CD4-positive, CD25-positive, alpha-beta regulatory T cell (primary cell): ENCODE data around the gene KCNH2. TPM values are rescaled to one million over a fixed set of nuclear protein-coding genes. Genes with fewer than 3 reads are reported as not detected.

ENCODE experiments used
- ATAC-seq, 2 donors: fragments of 150-1000 bp; cut with Tn5 transposase; one replicate each; pipeline ENCODE4 v1.10.0; 2021; ENCODE audit warnings: low read depth in 2 of 2, moderate number of reproducible peaks in 2 of 2, moderate library complexity in 1 of 2
- DNase-seq, 3 donors: peaks; one replicate each; pipeline versions ENCODE4 v3.0.0 to v3.0.0-alpha.2; 2012 to 2022; ENCODE audit warnings: mixed read lengths in 1 of 3
- H3K27ac ChIP-seq: one replicate; pipeline ENCODE4 v1.7.0; 2013; ENCODE audit warnings: mild to moderate bottlenecking, low read length; ENCODE audit not compliant: insufficient read depth, poor library complexity, severe bottlenecking
- H3K27me3 ChIP-seq: one replicate; pipeline ENCODE4 v1.7.0; 2013; ENCODE audit warnings: low read length; ENCODE audit not compliant: control insufficient read depth, insufficient read depth
- H3K36me3 ChIP-seq: one replicate; pipeline ENCODE4 v1.7.0; 2013; ENCODE audit warnings: mild to moderate bottlenecking, low read length, moderate library complexity; ENCODE audit not compliant: control insufficient read depth, insufficient read depth
- H3K4me1 ChIP-seq: 2 replicates; pipeline ENCODE4 v1.7.0; 2013; ENCODE audit warnings: mild to moderate bottlenecking, low read length; ENCODE audit not compliant: insufficient read depth, control insufficient read depth, poor library complexity, severe bottlenecking
- H3K4me3 ChIP-seq: one replicate; pipeline ENCODE4 v1.7.0; 2013; ENCODE audit warnings: low read depth, mild to moderate bottlenecking, low read length, moderate library complexity
- H3K9me3 ChIP-seq, 2 experiments: 1 replicate in 1 of 2; 2 replicates in 1 of 2; pipeline ENCODE4 v1.7.0; 2013; ENCODE audit warnings: low read length in 2 of 2, mild to moderate bottlenecking in 1 of 2, moderate library complexity in 1 of 2; ENCODE audit not compliant: control insufficient read depth in 2 of 2
- H3K27ac Mint-ChIP-seq, 3 donors: one replicate each; pipeline ENCODE4 v1.8.0; 2020 to 2022; ENCODE audit warnings: mild to moderate bottlenecking in 3 of 3, mixed read lengths in 3 of 3, moderate library complexity in 2 of 3
- H3K27me3 Mint-ChIP-seq: one replicate; pipeline ENCODE4 v1.8.0; 2022; ENCODE audit warnings: mild to moderate bottlenecking, mixed read lengths
- H3K36me3 Mint-ChIP-seq: one replicate; pipeline ENCODE4 v1.8.0; 2020; ENCODE audit warnings: mixed read lengths
- H3K4me1 Mint-ChIP-seq, 4 donors: one replicate each; pipeline ENCODE4 v1.8.0; 2020 to 2022; ENCODE audit warnings: mixed read lengths in 4 of 4, mild to moderate bottlenecking in 1 of 4
- H3K4me3 Mint-ChIP-seq, 4 donors: one replicate each; pipeline ENCODE4 v1.8.0; 2020 to 2022; ENCODE audit warnings: mild to moderate bottlenecking in 4 of 4, mixed read lengths in 4 of 4, moderate library complexity in 3 of 4
- H3K9me3 Mint-ChIP-seq, 7 donors: one replicate each; pipeline ENCODE4 v1.8.0; 2020 to 2022; ENCODE audit warnings: mixed read lengths in 7 of 7, mild to moderate bottlenecking in 3 of 7, moderate library complexity in 2 of 7
- polyA plus RNA-seq, 4 donors: library from polyadenylated mRNA; unstranded; fragments of 300-500 nt; fragmentation: Illumina TruSeq; gene quantifications; one replicate each; pipeline ENCODE4 v1.2.3, GENCODE V29; 2021
- total RNA-seq: library from RNA; stranded (reverse); gene quantifications from one replicate; pipeline ENCODE4 v1.2.3, GENCODE V29; 2022

KCNH2 gene
- total and polyA plus RNA-seq, 5 donors from 2014 or later = 0.83 to 3.5 (median 1.6) TPM

- ATAC-seq (no peak), DNase-seq (no peak)
- Mint-ChIP-seq H3K36me3 (peaks cover 8% of the 10 kb centered on the region), H3K4me3 (peak overlapping the region in 1 of 4 donors; percentile 54), H3K4me1 (peaks cover 0 to 3% (median 0%) of the 10 kb centered on the region in 4 donors), H3K9me3 (no peaks in the 10 kb centered on the region), H3K27ac (no peak overlapping the region), H3K27me3 (peaks cover 7% of the 10 kb centered on the region)
- H3K9me3 ChIP-seq = no peaks in the 10 kb centered on the region
- H3K4me3 ChIP-seq = no peak overlapping the region
- no peaks in the 10 kb centered on the region for H3K36me3 ChIP-seq
- H3K27me3 ChIP-seq = no peaks in the 10 kb centered on the region
- no peaks in the 10 kb centered on the region for H3K4me1 ChIP-seq
- H3K27ac ChIP-seq = no peak overlapping the region
Observed at GRCh38 chr7:150949564-150949963, 28.6 kb downstream of the KCNH2 start.

DNA sequence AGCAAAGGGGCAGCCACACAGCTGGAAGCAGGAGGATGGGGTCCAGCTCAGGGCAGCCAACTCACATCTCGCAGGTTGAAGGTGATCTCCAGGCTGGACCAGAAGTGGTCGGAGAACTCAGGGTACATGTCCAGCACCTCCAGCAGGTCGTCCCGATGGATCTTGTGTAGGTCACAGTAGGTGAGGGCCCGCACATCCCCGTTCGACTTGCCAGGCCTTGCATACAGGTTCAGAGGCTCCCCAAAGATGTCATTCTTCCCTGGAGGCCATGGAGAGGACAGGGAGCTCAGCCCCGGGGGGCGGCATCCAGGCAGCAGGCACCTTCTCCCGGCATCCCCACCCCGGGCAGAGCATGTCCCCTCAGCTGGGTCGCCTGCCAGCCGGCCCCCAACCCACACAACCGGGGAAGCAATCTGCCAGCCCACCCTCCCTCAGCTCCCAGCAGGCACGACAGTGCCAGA, 29.3 kb downstream of the KCNH2 start:
- H3K27me3 Mint-ChIP-seq = peaks cover 5% of the 10 kb centered on the region
- no peak overlapping the region for H3K27ac Mint-ChIP-seq

DNA sequence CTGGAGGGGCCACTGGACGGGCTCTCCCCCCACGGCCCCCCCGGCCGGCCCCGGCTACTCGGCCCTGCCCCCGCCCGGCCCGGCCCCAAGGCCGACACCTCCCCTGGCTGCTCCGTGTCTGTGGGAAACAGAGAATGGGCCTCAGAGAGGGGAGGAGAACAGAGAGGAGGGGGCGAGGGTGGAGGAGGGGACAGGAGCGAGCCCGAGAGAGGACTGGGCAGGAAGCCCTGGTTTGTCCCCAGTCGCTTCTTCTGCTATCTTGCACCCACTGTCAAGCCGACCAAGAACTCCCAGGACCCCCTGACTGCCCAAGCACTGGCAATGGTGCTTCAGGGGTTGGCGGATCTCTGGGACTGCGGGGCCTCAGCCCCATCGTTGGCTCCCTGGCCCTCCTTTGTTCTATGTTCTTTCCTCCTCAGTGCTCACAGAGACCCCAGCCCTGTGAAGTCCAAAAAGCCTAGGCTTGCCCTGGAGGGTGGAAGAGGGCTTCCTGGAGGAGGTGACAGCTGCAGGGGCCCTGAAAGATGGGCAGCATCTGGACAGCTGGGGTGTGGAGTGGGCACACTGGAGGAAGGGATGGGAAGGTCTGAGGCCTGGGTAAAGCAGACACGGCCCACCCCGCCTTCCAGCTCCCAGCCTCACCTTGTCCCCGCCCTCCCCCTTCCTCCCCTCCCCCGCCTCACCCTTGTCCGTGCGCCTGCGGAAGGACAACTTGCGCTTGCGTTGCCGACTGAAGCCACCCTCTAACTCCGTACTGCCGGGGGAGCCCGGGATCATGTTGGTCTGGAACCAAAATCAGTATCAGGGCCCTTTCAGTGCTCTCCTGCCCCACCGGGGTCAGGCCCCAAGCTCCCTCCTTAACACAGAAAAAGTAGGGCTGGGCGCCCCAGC, 30.1 kb downstream of the KCNH2 start:
- DNase-seq (no peak), ATAC-seq (no peak)
- H3K4me3 Mint-ChIP-seq = no peak overlapping the region
- H3K9me3 ChIP-seq = no peaks in the 10 kb centered on the region
- no peaks in the 10 kb centered on the region for H3K36me3 ChIP-seq
- peaks cover 8% of the 10 kb centered on the region for H3K36me3 Mint-ChIP-seq
- no peak overlapping the region for H3K27ac Mint-ChIP-seq
- no peaks in the 10 kb centered on the region for H3K9me3 Mint-ChIP-seq
- H3K27me3 Mint-ChIP-seq = peaks cover 5% of the 10 kb centered on the region
- no peaks in the 10 kb centered on the region for H3K27me3 ChIP-seq
- no peak overlapping the region for H3K4me3 ChIP-seq
- H3K4me1 ChIP-seq = no peaks in the 10 kb centered on the region
- no peak overlapping the region for H3K27ac ChIP-seq
- H3K4me1 Mint-ChIP-seq = peaks cover 0 to 10% (median 0%) of the 10 kb centered on the region in 4 donors

More for the DNA sequence above, 29.3 kb downstream of the KCNH2 start:
- Mint-ChIP-seq H3K4me3 (no peak overlapping the region), H3K4me1 (peaks cover 0 to 5% (median 0%) of the 10 kb centered on the region in 4 donors), H3K36me3 (peaks cover 8% of the 10 kb centered on the region), H3K9me3 (no peaks in the 10 kb centered on the region)
- no peaks in the 10 kb centered on the region for H3K36me3 ChIP-seq
- no peak for DNase-seq
- H3K4me3 ChIP-seq = no peak overlapping the region
- H3K27me3 ChIP-seq = no peaks in the 10 kb centered on the region
- no peak for ATAC-seq
- no peaks in the 10 kb centered on the region for H3K9me3 ChIP-seq
- no peak overlapping the region for H3K27ac ChIP-seq
- H3K4me1 ChIP-seq = no peaks in the 10 kb centered on the region

DNA sequence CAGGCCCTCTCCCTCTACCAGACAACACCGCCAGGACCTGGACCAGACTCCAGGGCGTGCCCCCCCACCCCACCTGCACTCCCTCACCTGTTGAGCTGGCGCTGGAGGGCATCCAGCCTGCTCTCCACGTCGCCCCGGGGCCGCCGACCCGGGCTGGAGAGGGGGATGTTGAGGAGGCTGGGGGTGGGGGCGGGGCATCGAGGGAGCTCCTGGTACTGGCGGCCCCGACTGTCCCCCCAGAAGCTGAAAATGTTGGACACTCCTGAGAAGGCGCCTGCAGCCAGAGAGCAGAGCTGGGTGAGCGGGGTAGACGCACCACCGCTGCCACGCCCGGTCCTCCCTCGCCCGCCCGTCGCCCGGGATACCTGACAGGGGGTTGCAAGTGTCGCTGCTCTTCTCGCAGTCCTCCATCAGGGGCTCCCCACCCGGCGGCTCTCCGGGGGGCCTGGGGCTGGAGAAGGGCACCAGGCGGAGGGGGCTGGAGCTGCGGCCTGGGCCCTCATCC, 30.8 kb downstream of the KCNH2 start:
- Mint-ChIP-seq H3K9me3 (no peaks in the 10 kb centered on the region), H3K4me1 (peaks cover 0 to 17% (median 2%) of the 10 kb centered on the region in 4 donors), H3K4me3 (no peak overlapping the region), H3K27ac (no peak overlapping the region), H3K27me3 (peaks cover 7% of the 10 kb centered on the region), H3K36me3 (peaks cover 8% of the 10 kb centered on the region)
- H3K27ac ChIP-seq = no peak overlapping the region
- H3K9me3 ChIP-seq = no peaks in the 10 kb centered on the region
- peaks cover 5% of the 10 kb centered on the region for H3K4me1 ChIP-seq
- H3K36me3 ChIP-seq = no peaks in the 10 kb centered on the region
- no peaks in the 10 kb centered on the region for H3K27me3 ChIP-seq
- DNase-seq = no peak
- no peak overlapping the region for H3K4me3 ChIP-seq
- no peak for ATAC-seq

DNA sequence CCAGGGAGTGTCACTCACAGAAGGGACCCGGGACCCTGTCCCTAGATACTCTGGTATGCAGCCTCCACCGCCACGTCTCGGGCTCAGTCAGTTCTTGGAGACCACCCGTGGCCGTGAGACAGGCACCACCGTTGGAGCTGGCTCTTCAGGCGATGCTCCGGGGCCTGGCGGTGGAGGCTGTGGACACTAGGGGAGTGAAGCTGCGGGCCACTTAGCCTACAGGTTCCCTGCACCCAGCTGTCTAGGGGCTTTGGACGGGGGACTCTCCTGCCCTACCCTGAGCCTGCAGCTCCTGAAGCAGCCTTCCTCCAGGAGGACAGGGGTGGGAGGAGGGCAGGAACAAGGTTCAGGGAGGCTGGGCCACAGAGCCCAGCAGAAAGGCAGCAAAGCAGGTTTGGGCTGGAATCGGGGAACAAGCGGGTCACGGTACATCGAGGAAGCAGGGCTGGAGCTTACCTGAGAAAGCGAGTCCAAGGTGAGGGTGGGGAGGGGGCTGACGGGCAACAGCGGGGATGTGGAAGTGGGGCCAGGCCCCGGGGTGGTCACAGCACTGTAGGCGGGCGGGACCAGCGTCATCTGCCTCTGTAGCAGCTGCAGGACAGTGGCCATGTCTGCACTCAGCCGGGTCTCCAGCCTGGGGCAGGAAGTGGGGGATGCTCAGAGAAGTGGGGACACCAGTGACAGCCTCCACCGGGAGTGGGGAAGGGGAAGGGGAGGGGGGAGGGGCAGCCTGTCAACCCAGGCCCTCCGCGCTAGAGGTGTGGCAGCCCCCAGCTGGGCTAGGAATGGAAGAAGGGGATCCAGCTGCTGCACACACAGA, 31.5 kb downstream of the KCNH2 start:
- Mint-ChIP-seq H3K36me3 (peaks cover 7% of the 10 kb centered on the region), H3K27ac (no peak overlapping the region), H3K4me1 (peaks cover 0 to 24% (median 2%) of the 10 kb centered on the region in 4 donors), H3K27me3 (peaks cover 10% of the 10 kb centered on the region), H3K9me3 (no peaks in the 10 kb centered on the region), H3K4me3 (no peak overlapping the region)
- no peak for DNase-seq
- Histone ChIP-seq H3K27me3 (no peaks in the 10 kb centered on the region), H3K9me3 (no peaks in the 10 kb centered on the region), H3K4me3 (no peak overlapping the region), H3K4me1 (peaks cover 10% of the 10 kb centered on the region), H3K36me3 (no peaks in the 10 kb centered on the region), H3K27ac (no peak overlapping the region)
- ATAC-seq = no peak

DNA sequence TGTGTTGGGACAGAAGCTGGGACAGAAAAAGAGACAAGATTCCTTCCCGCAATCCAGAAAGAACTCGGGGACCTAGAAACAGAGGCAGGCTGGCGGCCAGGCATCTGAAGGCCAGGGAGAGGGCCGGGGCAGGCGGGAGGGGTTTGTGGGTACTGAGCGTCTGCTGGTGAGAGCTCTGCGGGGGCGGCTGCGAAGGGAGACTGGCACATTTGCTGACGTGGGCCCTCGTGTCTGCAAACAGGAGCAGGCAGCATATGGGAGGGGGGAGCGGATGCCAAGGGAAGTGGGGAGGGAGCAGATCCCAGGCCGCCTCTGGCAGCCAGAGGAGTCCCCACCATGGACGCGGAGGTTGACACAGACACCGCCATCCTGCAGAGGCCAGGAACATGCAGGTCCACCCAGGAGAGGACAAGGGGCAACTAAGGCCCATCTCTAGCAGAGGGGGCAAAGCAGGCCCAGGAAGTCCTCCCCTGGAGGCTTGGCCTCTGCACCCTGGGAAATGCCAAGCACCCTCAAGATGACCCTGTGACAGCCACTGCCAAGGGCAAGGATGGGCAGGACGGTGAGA, 32.2 kb downstream of the KCNH2 start:
- Histone ChIP-seq H3K27me3 (no peaks in the 10 kb centered on the region), H3K9me3 (no peaks in the 10 kb centered on the region), H3K4me1 (peaks cover 10% of the 10 kb centered on the region), H3K4me3 (no peak overlapping the region), H3K36me3 (no peaks in the 10 kb centered on the region), H3K27ac (no peak overlapping the region)
- ATAC-seq (no peak), DNase-seq (no peak)
- Mint-ChIP-seq H3K9me3 (no peaks in the 10 kb centered on the region), H3K27me3 (peaks cover 10% of the 10 kb centered on the region), H3K27ac (no peak overlapping the region), H3K36me3 (peaks cover 4% of the 10 kb centered on the region), H3K4me1 (peaks cover 0 to 30% (median 2%) of the 10 kb centered on the region in 4 donors), H3K4me3 (no peak overlapping the region)

- Histone ChIP-seq H3K27ac (no peak overlapping the region), H3K36me3 (no peaks in the 10 kb centered on the region), H3K9me3 (no peaks in the 10 kb centered on the region), H3K27me3 (no peaks in the 10 kb centered on the region), H3K4me3 (no peak overlapping the region), H3K4me1 (peaks cover 10% of the 10 kb centered on the region)
- Mint-ChIP-seq H3K9me3 (no peaks in the 10 kb centered on the region), H3K36me3 (peaks cover 4% of the 10 kb centered on the region), H3K27me3 (peaks cover 10% of the 10 kb centered on the region), H3K27ac (no peak overlapping the region), H3K4me1 (peaks cover 0 to 31% (median 2%) of the 10 kb centered on the region in 4 donors), H3K4me3 (no peak overlapping the region)
- no peak for ATAC-seq
- DNase-seq = no peak
Observed at GRCh38 chr7:150945171-150945852, 32.8 kb downstream of the KCNH2 start.
